C4-2B (cell line): ENCODE results near the gene YBX1.

Experiments
- H3K27ac ChIP-seq: fragments of 450-650 bp; 2 replicates; pipeline ENCODE4 v1.5.1; 2017
- ZFX ChIP-seq: fragments of 450-650 bp; IDR thresholded peaks from 2 replicates; pipeline ENCODE4 v1.6.1; 2017
- TF ChIP-seq, protein P1 (sequence below): fragments of 450-650 bp; conservative IDR thresholded peaks from 2 replicates; pipeline ENCODE4 v1.5.1; 2017; ENCODE audit warnings: mild to moderate bottlenecking

The YBX1 gene

GRCh38 chr1:42681741-42682483 is at the start of gene YBX1:
TSS of gene YBX1 (plus strand) at chr1:42682418. CDS start at chr1:42682566, 148 bp downstream.
- H3K27ac ChIP-seq = peak within 1 kb of the TSS; percentile 97
- TF ChIP-seq ZFX = no peak
- TF ChIP-seq, protein P1, sequence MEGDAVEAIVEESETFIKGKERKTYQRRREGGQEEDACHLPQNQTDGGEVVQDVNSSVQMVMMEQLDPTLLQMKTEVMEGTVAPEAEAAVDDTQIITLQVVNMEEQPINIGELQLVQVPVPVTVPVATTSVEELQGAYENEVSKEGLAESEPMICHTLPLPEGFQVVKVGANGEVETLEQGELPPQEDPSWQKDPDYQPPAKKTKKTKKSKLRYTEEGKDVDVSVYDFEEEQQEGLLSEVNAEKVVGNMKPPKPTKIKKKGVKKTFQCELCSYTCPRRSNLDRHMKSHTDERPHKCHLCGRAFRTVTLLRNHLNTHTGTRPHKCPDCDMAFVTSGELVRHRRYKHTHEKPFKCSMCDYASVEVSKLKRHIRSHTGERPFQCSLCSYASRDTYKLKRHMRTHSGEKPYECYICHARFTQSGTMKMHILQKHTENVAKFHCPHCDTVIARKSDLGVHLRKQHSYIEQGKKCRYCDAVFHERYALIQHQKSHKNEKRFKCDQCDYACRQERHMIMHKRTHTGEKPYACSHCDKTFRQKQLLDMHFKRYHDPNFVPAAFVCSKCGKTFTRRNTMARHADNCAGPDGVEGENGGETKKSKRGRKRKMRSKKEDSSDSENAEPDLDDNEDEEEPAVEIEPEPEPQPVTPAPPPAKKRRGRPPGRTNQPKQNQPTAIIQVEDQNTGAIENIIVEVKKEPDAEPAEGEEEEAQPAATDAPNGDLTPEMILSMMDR = no peak

- TF ChIP-seq, protein P1 = no peak
- no peak for TF ChIP-seq ZFX
- no peak overlapping the region for H3K27ac ChIP-seq
Measured at GRCh38 chr1:42639116-42639515, 43.1 kb upstream of the YBX1 start.

DNA sequence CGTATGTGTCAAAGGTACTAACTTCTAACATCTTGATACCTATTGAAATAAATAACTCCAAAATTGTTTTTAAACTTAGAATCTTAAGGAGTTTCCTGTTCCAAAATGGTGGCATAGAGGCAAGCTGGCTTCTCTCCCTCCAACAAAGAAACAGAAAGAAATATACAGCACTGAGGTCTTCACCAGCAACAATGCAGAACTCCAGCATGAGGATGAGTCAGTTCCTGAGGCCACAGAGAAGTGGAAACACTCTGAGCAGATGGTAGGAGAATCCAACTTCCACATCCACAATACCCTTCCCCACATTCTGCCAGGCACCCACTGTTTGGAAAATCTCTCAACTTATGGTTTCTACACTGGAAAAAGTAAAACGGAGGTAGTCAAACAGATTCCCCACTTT is 36.2 kb upstream of the YBX1 start:
- TF ChIP-seq ZFX = no peak
- TF ChIP-seq, protein P1 = no peak
- H3K27ac ChIP-seq = no peak overlapping the region

DNA sequence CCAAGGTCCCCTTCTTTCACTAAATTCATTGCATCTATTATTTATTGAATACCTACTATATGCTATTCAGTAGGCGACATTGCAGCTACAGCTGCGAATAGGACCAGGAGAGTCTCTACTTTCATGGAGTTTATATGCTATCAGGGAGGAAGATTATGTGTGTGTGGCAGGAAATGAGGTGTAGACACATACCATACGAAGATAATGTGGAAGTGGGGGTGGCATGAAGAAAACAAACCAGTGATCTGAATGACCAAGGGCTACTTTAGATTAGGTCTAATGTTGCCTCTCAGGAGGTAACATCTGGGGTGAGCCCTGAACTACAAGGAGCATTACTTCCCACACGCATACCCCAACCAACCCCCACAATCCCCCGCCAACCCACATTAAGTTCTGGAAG is 25.0 kb upstream of the YBX1 start:
- TF ChIP-seq, protein P1 = no peak
- no peak for TF ChIP-seq ZFX

DNA sequence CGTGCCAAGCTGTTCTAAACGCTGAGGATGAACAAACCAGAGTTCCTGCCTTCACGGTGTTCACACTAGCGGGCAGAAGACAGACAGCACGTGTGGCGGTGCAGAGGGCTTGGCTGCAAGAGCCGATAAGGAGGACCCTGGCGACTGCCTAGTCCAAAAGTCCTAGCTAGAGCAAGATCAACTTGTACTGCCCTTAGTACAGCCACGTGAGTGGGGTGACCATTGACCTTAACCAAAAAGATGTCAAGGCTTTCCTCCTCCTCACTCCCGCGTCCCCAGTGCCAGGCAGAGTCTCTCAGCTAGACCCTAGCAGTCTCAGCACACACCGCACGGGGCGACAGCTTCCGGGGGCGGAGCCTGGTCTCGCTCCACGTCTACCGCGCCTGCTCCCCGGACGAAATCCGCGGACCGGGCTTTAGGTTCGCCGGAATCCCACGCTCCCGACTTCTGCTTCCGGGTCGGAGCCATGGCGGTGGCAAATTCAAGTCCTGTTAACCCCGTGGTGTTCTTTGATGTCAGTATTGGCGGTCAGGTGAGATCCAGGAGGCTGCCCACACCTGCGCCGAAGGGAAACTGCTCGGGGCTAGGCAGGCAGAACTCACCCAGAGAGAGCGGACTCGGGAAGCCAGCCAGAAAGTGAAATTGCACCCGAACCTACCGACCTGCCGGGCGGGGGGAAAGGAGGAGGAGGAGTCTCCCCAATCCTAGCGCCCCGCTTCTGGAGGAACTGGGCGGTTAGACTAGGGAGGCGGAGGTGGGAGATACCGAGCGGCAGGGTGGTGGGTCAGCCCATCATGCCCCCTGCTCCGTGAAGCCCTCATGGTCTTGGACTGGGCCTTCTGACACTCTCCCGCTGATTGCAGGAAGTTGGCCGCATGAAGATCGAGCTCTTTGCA is 24.0 kb upstream of the YBX1 start, which contains the start of gene PPIH:
PPIH (plus strand) TSS at position 443 of the 896 bp plus-strand sequence; CDS start at position 467, 24 bp downstream.
- peak; percentile 70 for TF ChIP-seq ZFX
- TF ChIP-seq, protein P1 = no peak; the same call in 1 of the 2 replicates
- H3K27ac ChIP-seq = peak within 1 kb of the TSS; percentile 90

More for the DNA sequence above, 25.0 kb upstream of the YBX1 start:
- H3K27ac ChIP-seq = peak overlapping the region; percentile 90; the same call in 1 of the 2 replicates

DNA sequence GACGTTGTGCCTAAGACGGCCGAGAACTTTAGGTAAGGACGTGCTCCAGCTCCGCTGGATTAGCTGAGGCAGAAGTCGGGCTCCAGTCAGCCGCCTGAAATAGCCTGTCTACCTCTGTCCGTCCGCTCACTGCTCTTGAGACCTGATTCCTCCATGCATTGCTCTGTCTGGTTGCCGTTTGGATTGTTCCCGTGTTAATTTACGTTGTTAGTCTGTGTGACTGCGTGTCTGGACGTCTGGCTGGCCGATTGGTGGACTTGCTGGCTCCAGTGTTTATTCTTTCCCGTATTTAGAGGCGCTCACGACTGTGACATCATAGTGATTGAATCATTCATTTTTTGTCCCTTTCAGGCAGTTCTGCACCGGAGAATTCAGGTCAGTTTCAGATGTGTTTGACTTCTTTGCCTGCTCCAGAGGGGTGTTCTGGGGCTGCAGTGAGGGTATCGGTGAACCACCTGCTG is 23.3 kb upstream of the YBX1 start:
- TF ChIP-seq, protein P1 = no peak
- peak; percentile 15; the same call in 1 of the 2 replicates for TF ChIP-seq ZFX
- peak overlapping the region; percentile 90 for H3K27ac ChIP-seq
